ENCODE measurements around the gene TADA2B.

DNA sequence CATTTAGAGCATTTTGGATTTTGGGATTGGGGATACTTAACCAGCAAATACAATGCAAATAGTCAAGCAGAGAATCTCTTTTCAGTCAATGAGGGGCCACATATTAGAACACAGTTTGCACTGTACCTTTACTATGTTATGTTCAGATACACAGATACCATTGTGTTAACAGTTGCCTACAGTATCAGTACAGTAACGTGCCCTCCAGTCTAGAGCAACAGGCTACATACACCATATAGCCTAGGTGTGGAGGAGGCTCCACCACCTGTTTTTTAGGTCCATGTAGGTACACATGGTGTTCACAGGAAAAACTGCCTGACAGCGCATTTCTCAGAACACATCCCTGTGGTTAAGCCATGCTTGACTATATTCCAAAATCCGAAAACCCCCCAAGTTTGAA is 15.6 kb downstream of the TADA2B start:
- TF ChIP-seq, protein P1, sequence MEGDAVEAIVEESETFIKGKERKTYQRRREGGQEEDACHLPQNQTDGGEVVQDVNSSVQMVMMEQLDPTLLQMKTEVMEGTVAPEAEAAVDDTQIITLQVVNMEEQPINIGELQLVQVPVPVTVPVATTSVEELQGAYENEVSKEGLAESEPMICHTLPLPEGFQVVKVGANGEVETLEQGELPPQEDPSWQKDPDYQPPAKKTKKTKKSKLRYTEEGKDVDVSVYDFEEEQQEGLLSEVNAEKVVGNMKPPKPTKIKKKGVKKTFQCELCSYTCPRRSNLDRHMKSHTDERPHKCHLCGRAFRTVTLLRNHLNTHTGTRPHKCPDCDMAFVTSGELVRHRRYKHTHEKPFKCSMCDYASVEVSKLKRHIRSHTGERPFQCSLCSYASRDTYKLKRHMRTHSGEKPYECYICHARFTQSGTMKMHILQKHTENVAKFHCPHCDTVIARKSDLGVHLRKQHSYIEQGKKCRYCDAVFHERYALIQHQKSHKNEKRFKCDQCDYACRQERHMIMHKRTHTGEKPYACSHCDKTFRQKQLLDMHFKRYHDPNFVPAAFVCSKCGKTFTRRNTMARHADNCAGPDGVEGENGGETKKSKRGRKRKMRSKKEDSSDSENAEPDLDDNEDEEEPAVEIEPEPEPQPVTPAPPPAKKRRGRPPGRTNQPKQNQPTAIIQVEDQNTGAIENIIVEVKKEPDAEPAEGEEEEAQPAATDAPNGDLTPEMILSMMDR (conservative IDR thresholded peaks at IDR 0.05; ENCODE audit: low read length), result no peak
- no peak for TF ChIP-seq EZH2phosphoT487 (IDR thresholded peaks at IDR 0.05; ENCODE audit: borderline replicate concordance)

Measured in Loucy (cell line).